Effector CD8-positive, alpha-beta T cell (primary cell): ENCODE measurements around the gene TFDP2.
"Not testable (repeated sequence)": the region's sequence is repeated elsewhere in the genome, so short reads cannot be mapped to it uniquely, and the experiment has no call there.

Experiments
- DNase-seq: peaks from one replicate; lab custom pipeline; 2025; lab: John Stamatoyannopoulos, UW
- total RNA-seq, 4 experiments: gene quantifications; one replicate each; lab custom pipeline; 2026; lab: John Stamatoyannopoulos, UW

The TFDP2 gene
- total RNA-seq = 36.8 to 88.6 (median 63.2) reads per million in 4 experiments

- DNase-seq = peak; percentile 75
Measured at GRCh38 chr3:142148792-142149672, at the start of gene TFDP2. Gene TFDP2, minus strand, starts transcription at chr3:142149544. Its CDS starts 47,795 bp downstream, at chr3:142101749.

- no peak for DNase-seq
Measured at GRCh38 chr3:142188846-142189245, 39.5 kb upstream of the TFDP2 start.

GRCh38 chr3:142180761-142181362, 31.5 kb upstream of the TFDP2 start:
- no peak for DNase-seq

GRCh38 chr3:142175478-142175877, 26.1 kb upstream of the TFDP2 start:
- DNase-seq = no peak

GRCh38 chr3:142174559-142174958, 25.2 kb upstream of the TFDP2 start:
- DNase-seq = no peak

GRCh38 chr3:142168514-142168913, 19.2 kb upstream of the TFDP2 start:
- DNase-seq = no peak

- no peak for DNase-seq
Measured at GRCh38 chr3:142165194-142165593, 15.8 kb upstream of the TFDP2 start.

- DNase-seq = no peak
Measured at GRCh38 chr3:142159083-142159740, 9.9 kb upstream of the TFDP2 start.

- no peak for DNase-seq
Measured at GRCh38 chr3:142154186-142154585, 4.8 kb upstream of the TFDP2 start.

GRCh38 chr3:142152384-142152783, 3.0 kb upstream of the TFDP2 start:
- no peak for DNase-seq

GRCh38 chr3:142151828-142152227, 2.5 kb upstream of the TFDP2 start:
- DNase-seq = no peak

GRCh38 chr3:142151240-142151639, 1.9 kb upstream of the TFDP2 start:
- DNase-seq = no peak

GRCh38 chr3:142150271-142150670, 927 bp upstream of the TFDP2 start:
- no peak for DNase-seq

GRCh38 chr3:142149673-142149992, 289 bp upstream of the TFDP2 start:
- DNase-seq = no peak

GRCh38 chr3:142148044-142148791, 1.1 kb downstream of the TFDP2 start:
- no peak for DNase-seq

GRCh38 chr3:142144587-142144986, 4.8 kb downstream of the TFDP2 start:
- not testable (repeated sequence) for DNase-seq

- not testable (repeated sequence) for DNase-seq
Measured at GRCh38 chr3:142140608-142141285, 8.6 kb downstream of the TFDP2 start.

- not testable (repeated sequence) for DNase-seq
Measured at GRCh38 chr3:142137089-142137488, 12.3 kb downstream of the TFDP2 start.

- DNase-seq = no peak
Measured at GRCh38 chr3:142134799-142135325, 14.5 kb downstream of the TFDP2 start.

- DNase-seq = no peak
Measured at GRCh38 chr3:142129516-142130171, 19.7 kb downstream of the TFDP2 start.
